GM19193 (cell line): ENCODE data around the gene COL2A1.
A peak's percentile ranks its signal among the peaks of the same experiment; 100 is the strongest.

Experiments
- POLR2A ChIP-seq: IDR thresholded peaks from 4 replicates; pipeline ENCODE4 v1.6.1; 2011; ENCODE audit not compliant: insufficient read depth, insufficient read length; ENCODE audit errors: extremely low read depth

COL2A1 gene

DNA sequence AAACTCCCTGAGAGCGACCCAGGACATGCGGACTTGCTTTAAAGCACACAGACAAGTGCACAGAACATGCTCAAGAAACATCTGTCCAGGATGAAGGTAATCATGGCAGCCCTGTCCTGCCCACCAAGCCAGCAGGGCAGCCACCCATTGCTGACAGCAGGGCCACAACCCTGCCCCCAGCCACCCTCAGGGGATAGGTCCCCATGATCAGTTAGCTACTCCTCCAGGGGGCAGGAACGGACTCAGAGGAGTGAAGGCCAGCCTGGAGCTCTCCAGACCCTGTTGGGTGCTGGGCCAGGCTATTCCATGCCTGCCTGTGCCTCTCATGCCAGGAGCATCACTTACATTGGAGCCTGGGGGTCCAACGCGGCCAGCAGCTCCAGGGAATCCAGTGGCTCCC lies 25.1 kb downstream of the COL2A1 start:
- TF ChIP-seq POLR2A = no peak

DNA sequence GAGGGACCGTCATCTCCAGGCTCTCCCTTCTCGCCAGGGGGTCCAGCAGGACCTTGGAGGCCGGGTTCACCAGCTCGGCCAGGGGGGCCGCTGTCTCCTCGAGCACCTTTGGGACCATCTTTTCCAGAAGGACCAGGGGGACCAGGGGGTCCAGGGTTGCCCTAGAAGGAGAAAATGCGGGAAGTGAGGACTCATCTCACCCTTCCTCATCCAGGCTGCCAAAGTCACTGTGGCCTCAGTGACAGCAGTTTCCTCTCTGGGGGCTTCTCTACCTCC lies 25.7 kb downstream of the COL2A1 start:
- no peak for TF ChIP-seq POLR2A

DNA sequence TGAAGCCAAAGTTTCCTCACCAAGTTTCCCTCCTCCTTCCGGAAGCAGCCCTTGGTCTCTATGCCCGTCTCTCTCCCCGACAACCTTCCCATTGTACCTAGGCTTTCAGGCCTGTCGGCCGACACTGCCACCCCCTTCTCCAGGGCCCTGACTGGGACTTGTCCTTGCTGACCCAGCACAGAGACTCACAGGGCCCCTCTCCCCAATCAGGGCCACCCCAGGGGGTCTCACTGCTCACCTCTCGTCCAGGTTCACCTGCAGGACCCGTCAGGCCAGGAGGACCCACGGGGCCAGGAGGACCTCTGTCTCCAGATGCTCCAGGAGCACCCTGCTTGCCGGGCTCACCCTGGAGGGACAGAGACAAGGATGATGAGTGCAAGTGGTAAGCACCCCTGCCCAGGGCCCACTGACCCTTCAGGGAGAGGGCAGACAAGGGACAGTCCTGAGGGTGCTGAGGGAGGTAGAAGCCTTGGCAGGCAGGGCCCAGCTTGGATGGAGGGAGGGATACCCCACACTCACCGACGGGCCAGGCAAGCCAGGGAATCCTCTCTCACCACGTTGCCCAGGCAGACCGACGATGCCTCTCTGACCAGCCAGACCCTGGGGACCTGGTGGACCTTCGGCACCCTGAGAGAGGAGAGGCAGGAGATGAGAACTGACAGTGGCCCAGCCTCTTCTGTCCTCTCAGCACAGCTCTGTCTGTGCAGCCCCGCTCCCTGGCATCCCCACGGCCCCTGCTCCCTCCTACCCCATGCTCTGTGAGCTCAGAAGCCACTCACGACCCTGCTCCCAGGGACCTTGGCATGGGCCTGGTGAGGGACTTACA lies 26.3 kb downstream of the COL2A1 start:
- TF ChIP-seq POLR2A = no peak

DNA sequence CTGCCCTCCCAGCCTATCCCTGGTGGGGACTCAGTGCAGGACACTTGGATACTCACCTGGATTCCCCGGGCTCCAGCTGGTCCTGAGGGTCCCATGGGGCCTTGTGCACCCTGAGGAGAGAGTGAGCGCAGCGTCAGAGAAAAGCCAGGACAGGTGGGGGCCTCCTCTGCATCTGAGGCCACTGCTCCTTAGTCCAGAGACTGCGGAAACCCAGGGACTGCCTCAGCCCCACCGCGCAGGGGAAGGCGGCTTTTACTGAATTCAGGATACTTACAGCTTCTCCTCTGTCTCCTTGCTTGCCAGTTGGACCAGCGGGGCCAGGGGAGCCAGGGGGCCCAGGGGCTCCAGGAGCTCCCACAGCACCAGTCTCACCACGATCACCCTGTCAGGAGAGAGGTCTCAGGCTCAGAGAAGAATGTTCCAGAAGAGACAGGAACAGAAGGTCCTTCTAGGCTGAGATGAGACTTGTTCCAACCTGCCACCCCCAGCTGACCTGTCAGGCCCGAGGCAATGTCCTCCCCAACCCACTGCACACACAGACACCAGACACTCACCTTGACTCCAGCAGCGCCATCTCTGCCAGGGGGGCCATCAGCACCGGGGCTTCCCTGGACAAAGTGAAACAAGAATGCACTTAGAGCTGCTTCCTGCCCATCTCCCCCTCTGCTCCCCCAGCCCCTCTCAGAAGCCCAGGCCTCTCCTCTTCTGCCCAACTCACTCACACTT lies 27.1 kb downstream of the COL2A1 start:
- TF ChIP-seq POLR2A = no peak

DNA sequence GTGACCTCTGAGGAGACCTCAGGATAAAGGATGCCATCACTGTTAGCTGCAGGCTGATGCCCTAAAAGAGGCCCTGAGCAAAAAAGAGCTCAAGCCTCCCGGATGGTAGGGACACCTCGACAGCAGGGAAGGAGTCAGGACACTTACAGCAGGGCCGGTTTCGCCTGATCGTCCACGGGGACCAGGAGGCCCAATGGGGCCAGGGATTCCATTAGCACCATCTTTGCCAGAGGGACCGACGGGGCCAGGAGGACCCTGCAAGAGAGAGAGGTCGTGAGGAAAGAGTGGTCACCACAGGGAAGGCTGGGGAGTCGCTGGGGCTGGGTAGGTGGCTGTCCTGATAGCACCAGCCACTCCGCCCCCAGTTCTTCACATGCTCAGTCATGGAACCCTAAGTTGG lies 28.5 kb downstream of the COL2A1 start:
- no peak for TF ChIP-seq POLR2A

DNA sequence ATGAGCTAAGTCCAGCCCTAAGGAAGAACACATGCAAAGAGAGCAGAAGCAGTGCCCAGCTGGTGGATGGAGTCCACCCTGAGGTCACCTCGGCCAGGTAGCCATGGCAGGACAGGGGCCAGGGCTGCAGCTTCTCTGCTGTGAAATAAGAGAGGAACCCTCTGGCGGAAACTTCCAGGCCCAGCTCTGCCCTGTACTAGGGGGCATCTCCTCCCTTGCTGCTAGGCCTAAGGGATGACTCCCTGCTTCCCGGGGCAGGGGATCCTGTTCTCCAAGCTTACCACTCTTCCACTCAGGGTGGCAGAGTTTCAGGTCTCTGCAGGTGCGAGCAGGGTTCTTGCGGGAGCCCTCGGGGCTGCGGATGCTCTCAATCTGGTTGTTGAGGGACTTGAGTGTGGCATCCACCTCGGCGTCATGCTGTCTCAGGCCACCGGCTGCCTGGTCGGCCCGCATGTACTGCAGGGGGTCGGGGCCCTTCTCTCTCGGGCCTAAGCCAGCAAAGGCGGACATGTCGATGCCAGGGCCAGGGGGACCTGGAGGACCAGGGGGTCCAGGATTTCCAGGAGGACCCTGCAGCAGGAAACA lies 29.1 kb downstream of the COL2A1 start:
- no peak for TF ChIP-seq POLR2A

DNA sequence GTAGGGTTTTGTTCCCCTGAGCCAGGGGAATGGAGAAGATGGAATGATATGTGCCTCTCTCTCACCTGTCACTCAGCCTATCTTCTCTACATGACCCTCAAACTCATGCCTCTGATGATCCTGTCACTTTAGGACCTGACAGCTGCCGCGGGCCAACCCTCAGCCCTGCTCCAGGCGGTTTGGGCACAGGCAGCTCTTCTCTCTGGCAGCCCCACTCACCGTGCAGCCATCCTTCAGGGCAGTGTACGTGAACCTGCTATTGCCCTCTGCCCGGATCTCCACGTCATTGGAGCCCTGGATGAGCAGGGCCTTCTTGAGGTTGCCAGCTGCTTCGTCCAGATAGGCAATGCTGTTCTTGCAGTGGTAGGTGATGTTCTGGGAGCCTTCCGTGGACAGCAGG lies 30.4 kb downstream of the COL2A1 start:
- no peak for TF ChIP-seq POLR2A

DNA sequence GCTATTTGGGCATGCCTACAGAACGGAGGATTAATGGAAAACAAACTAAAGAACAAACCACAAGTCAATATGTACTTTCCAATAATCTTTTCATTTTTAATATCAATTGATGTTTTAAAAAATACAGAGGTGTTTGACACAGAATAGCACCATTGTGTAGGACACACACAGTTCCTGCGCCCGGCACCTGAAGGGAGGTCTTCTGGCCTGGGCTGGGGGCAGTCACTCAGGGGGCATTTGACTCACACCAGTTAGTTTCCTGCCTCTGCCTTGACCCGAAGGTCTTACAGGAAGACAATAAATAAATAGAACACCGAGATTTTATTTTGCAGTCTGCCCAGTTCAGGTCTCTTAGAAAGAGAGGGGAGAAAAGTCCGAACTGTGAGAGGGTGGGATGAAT lies 31.4 kb downstream of the COL2A1 start:
- no peak for TF ChIP-seq POLR2A

DNA sequence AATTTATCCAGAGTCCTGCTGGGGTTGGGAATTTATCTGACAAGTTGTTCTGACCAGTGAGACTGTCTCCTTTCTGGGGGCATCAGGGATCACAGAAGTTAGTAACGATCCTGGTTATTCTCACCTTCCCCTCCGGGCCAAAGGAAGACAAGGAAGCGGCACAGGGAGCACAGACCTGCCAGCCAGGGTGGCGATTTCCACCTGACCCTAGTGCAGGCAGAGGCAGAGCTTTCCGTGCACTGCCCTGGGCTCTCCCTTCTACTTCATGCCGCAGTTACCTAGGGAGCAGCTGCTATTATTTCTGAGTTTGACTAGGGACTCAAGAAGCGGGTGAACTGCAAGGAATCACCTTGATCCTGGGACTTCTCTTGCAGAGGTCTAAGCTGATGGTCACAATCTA lies 33.4 kb downstream of the COL2A1 start:
- TF ChIP-seq POLR2A = no peak

DNA sequence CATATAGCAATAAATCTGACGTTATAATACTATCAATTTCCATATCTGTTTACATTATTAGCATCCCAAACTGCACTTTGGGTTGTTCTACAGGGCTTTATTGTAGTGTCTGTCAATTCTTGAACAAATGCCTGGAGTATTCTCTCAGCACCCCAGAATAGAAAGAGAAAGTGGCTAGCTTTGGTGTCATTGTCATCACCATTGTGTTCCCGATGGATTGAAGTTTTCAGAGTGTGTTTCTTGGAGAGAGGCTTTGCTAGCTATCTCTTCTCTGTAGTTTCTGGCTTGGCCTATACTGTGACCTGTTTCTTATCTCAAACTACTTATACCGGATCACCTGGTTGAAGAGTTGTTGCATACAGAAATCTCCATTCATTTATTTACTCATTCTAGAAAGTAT lies 34.4 kb downstream of the COL2A1 start:
- no peak for TF ChIP-seq POLR2A

DNA sequence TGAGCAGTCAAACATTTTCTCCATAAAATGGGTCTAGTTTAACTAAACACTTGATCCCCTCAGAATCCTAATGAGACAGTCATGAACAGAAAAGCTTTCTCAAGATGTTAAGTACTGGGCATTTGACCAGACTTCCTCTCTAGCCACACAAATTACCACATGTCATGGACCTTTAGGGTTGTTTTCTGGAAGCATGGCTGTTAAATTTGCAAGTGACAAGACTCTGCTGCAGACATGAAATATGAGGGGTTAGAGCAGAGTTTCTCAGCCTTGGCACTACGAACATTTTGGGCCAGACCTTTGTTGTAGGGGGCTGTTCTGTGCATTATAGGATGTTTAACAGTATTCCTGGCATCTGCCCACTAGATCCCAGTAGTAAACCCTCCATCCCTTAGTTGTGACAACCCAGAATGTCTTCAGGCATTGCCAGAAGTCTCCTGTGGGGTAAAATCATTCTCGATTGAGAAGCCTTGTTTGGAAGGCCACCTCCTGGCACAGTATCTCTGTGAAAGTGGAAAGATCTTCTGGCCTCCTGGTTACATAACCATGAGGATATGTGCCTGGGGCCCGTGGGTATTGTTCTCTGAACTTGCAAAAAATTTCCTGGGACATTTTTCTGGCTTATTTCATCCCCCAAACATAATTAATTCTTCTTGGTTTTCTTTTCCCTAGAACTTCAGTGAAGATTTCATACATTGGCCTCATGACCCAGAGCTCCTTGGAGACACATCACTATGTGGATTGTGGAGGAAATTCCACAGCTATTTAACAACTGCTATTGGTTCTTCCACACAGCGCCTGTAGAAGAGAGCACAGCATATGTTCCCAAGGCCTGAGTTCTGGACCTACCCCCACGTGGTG lies 36.6 kb downstream of the COL2A1 start:
- TF ChIP-seq POLR2A = no peak

DNA sequence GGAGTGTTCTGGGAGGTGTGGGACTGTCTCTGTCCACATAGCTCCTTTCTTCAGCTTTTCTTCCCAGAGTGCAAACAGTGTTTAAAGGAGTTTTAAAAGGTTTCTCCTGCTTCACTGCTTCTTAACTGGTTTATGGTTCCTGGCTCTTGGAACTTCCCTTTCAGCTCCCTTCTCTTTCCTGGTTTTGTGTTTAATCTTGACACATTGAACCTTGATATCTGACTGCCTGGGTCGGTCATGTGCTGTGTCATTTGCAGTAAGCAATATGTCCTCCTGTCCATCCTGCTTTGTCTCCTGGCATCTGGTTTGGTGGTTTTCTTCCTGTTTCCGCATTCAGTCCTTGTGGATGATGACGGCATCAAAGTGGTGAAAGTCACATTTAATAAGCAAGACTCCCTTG lies 38.7 kb downstream of the COL2A1 start:
- TF ChIP-seq POLR2A = no peak

DNA sequence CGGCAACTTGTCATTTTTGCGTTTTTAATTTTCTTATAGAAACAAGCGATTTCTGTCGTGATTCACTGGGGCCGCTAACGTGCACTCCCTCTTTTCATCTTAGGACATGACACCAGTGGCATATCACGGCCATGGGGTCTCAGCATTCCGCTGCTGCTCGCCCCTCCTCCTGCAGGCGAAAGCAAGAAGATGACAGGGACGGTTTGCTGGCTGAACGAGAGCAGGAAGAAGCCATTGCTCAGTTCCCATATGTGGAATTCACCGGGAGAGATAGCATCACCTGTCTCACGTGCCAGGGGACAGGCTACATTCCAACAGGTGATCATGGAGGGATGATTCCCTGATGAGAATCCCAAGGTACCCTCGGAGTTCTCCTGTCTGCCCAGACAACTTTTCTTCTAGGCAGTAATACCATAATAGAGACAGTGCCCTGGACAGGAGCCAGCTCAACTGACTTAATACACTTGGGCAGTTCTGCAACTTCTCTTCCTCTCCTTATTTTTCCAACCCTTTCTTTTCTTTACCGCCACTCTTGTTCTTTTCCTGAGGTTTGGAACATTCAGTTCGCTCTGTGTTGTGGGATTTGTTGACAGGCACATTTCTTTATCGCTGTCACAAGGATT lies 40.1 kb downstream of the COL2A1 start:
- no peak for TF ChIP-seq POLR2A

DNA sequence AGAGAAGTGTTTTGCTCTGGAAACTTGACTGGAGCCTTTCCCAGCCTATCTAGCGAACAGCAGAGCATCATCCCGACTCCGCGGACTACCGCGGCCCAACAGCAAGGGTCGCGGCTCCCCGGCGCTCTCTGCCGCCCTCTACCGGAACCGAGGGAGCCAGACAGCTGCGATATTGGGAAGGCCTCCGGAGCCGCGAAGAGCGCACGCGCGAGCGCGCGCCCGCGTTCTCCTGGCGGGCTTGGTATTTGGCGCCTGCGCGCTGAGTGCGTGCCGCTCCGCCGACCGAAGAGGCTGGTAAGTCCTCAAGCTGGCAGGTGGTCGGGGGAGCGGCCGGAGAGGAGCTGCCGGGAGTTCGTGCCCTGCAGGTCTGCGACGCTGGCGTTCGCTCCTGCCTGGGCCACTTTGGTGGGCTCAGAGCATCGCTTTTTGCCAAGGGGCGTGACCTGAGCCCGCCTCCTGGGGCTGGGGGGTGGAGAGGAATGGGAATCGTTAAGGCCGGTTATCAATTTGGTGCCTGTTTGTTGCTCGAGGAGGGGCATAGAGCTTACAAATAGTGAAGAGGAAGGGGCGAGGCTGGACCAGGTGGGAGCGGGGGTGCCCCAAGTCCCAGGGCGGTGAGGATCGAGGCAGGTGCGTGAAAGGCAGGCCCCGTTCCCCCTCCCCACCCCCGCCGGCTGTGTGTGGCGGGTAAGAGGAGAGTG lies 40.8 kb downstream of the COL2A1 start, which contains the start of gene TMEM106C:
Gene TMEM106C (plus strand): TSS at position 257 of the 701 bp plus-strand sequence. CDS start 641 bp downstream, outside the sequence.
- peak; percentile 71 for TF ChIP-seq POLR2A
